ENCODE data around the gene OR9G4.

- TF ChIP-seq CTCF (IDR thresholded peaks at IDR 0.05) (no peak), EZH2 (IDR thresholded peaks at IDR 0.05) (no peak), EZH2phosphoT487 (IDR thresholded peaks at IDR 0.05) (no peak)
Observed at GRCh38 chr11:56700242-56700913, 48.1 kb downstream of the OR9G4 start.

Measured in neural progenitor cell (in vitro differentiated cells).